NB4 (cell line): Measurements from ENCODE around the gene ZNF687.

Experiments
- DNase-seq: peaks from one replicate; pipeline ENCODE4 v3.0.0; 2010; ENCODE audit warnings: low read depth
- H3K4me3 ChIP-seq: one replicate; pipeline ENCODE4 v1.5.1; 2011; ENCODE audit warnings: mild to moderate bottlenecking, low read depth, low read length, moderate library complexity
- CTCF ChIP-seq: IDR thresholded peaks from one replicate; pipeline ENCODE4 v1.5.1; 2012; ENCODE audit warnings: low read depth, low read length
- MAX ChIP-seq: IDR thresholded peaks from 2 replicates; pipeline ENCODE4 v1.6.1; 2011; ENCODE audit warnings: low read depth, low read length
- MYC ChIP-seq: IDR thresholded peaks from 2 replicates; pipeline ENCODE4 v1.6.1; 2011; ENCODE audit warnings: low read depth, low read length
- POLR2A ChIP-seq: IDR thresholded peaks from 2 replicates; pipeline ENCODE4 v1.6.1; 2011; ENCODE audit warnings: mild to moderate bottlenecking; ENCODE audit not compliant: insufficient read length; ENCODE audit errors: extremely low read depth

The ZNF687 gene

GRCh38 chr1:151340870-151341754, 59.0 kb downstream of the ZNF687 start:
- no peak overlapping the region for H3K4me3 ChIP-seq
- peak; percentile 82 for DNase-seq
- TF ChIP-seq MYC: no peak
- TF ChIP-seq POLR2A: no peak
- peak; percentile 21; the same call in 1 of the 2 replicates for TF ChIP-seq MAX
- peak; percentile 66 for TF ChIP-seq CTCF
